NCI-H524 (cell line): ENCODE measurements around the gene BICC1.
"Not testable (repeated sequence)": the region's sequence is repeated elsewhere in the genome, so short reads cannot be mapped to it uniquely, and the experiment has no call there.

Experiments
- DNase-seq, 2 experiments: peaks; one replicate each; lab custom pipeline; 2025; lab: John Stamatoyannopoulos, UW

Gene BICC1

GRCh38 chr10:58857251-58857805 is 344.7 kb downstream of the BICC1 start:
- no peak for DNase-seq

GRCh38 chr10:58858123-58858522 is 345.5 kb downstream of the BICC1 start:
- not testable (repeated sequence) for DNase-seq

GRCh38 chr10:58859526-58859925 is 346.9 kb downstream of the BICC1 start:
- no peak for DNase-seq

- DNase-seq = no peak
Observed at GRCh38 chr10:58867683-58868082, 355.0 kb downstream of the BICC1 start.

- no peak for DNase-seq
Observed at GRCh38 chr10:58868736-58869435, 356.2 kb downstream of the BICC1 start.

GRCh38 chr10:58870070-58870469 is 357.4 kb downstream of the BICC1 start:
- DNase-seq = no peak

- no peak for DNase-seq
Observed at GRCh38 chr10:58873161-58873560, 360.5 kb downstream of the BICC1 start.
